HG03460 (cell line): ENCODE data around the gene CA7.
"Not testable (repeated sequence)": the region's sequence is repeated elsewhere in the genome, so short reads cannot be mapped to it uniquely, and the experiment has no call there.

ENCODE experiments used
- ATAC-seq: cut with Tn5 transposase; IDR thresholded peaks from one replicate; pipeline ENCODE4 v1.9.1; 2021; ENCODE audit not compliant: unreplicated experiment

Gene CA7

DNA sequence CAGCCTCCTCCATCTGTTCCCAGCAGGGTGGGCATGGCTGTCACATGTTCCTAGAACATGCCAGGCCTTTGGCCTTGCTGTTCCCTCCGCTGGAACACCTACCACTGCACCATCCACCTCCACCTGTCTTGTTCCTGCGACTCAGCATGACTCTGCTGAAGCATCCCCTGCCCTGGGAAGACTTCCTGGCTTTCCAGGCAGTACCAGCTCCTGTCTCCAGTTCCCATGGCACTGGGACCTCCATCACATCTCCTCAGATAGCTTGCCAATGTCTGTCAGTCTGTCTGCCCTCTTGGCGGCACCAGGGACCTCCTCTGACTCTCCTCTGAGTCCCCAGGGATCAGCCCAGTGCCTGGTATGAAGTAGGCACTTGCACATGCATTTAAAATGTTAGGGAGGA, 51.8 kb downstream of the CA7 start:
- no peak for ATAC-seq

DNA sequence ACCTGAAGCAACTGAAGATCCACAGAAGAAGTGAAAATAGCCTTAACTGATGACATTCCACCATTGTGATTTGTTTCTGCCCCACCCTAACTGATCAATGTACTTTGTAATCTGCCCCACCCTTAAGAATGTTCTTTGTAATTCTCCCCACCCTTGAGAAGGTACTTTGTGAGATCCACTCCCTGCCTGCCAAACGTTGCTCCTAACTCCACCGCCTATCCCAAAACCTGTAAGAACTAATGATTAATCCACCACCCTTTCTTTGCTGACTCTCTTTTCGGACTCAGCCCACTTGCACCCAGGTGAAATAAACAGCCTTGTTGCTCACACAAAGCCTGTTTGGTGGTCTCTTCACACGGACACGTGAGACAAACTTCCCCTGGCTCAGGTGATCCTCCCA, 52.5 kb downstream of the CA7 start:
- not testable (repeated sequence) for ATAC-seq

DNA sequence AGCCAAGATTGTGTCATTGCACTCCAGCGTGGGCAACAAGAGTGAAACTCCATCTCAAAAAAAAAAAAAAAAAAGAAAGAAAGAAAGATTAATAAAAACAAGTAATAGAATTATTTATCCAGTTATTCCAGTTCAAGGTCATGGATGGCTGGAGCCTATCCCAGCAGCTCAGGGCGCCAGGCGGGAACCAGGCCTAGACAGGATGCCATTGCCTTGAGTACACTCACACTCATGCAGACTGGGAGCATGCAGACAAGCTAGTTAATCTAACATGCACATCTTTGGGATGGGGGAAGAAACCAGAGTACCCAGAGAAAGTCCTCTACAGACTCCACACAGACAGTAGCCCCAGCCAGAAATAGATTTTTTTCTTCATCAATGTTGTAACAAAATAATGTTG, 54.0 kb downstream of the CA7 start:
- ATAC-seq = no peak

DNA sequence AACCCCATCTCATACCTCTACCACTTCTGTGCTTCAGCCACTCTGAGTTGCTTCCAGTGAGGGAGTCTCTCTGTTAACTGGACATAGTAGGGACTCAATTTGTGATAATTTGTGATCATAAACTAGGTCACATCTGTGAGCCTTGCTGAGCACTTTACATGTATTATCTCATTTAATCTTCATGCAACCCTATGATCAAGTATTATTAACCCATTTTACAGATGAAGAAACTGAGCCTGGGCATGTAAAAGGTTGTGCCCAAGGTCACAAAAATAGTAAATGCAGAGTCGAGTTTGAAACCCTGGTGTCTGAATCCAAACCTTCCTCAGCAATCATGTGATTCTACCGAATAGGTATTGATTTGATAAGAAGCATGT, 54.7 kb downstream of the CA7 start:
- ATAC-seq = no peak

DNA sequence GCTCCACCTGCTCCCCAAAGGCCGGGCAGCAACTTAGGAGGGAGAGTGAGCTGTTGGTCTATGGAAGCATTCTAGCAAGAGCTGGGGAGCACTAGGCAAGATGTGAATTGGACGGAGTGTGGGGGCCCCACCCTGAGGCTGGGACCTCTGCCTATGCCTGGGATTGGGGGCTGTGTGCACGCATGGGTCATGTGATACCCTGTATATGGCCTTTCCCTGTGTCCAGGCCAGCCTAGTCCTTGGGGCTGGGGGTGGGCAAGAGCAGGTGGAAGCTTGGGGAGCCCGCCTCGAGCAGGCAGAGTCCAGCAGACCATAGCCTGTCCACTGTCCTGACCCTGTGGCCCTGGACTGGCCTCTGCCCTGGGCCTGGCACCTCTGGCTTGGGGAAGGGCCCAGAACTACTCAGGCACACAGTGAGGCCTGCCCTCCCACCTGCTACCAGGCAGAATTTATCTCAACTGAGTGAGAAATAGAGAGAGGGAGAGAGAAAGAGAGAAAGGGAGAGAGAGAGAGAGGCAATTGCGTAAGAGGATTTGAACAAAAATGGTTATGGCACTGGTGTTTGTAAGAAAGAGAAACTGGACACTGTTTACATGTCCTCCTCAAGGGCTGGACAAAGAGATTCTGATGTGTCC, 55.2 kb downstream of the CA7 start:
- ATAC-seq = no peak

DNA sequence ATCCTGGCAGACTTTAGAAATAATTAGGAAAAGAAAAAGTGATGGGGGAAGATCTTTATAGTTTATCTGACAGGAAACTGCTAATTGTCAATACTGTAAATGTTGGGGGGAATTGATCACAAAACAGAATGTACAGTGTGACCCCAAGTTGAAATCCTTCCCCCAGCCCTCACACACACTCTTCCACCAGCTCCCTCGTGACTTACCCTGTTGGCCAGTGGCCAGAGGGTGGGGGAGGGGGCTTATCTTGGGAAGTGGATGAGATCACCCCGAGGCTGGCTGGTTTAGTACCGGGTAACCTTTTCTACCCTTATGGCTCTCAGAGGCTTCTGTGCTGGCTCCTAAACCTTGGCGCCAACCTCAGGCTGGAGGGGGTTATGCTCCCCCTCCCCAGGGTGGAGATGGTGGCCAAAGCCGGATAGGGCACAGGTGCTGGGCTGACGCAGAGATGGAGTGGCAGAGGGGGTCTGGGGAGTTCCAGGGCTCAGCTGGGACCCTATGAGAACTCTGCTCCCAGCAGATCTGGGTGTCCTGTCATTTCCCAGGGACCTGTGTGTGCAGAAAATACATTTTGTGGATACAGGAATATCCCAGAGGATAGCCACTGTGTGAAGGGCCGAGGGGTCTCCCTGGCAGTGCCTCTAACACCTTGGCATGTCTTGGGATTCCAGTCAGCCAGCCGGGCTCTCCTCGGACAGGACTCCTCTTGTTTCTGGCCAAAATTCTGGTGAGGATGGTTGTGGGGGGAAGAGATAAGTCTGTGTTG, 55.9 kb downstream of the CA7 start:
- no peak for ATAC-seq

DNA sequence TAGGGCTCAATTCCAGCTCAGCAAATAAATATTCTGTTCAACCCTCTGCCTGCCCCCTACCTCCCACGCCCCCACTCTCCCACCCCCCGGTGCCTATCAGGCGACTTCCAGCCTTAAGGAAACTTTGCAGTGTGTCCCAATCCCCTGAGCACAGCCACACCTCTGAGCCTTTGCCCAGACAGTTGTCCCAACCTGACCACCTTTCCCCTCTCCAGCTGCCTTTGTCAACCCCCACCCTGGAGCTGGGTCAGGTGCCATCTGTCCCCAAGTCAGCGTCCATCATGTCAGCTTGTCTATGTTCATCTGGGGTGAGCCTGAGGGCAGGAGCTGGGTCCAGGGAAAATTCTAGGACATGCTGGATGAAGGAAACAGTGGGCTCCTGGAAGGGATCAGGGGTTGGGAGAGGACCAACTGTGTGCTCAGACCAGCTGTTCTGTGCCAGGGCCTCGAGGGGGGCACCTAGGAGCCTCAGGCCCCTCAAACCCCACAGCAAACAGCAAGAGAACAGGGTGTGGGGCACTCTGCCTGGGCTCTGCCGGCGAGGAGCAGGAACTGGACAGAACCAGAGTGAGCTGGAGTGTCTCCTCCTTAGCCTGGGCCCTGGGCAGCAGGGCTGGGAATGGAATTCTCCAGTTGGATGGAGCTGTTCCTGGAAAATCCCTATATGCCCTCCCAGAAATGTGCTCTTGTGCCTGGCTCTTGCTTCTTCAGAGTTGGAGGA, 56.7 kb downstream of the CA7 start:
- ATAC-seq = no peak

DNA sequence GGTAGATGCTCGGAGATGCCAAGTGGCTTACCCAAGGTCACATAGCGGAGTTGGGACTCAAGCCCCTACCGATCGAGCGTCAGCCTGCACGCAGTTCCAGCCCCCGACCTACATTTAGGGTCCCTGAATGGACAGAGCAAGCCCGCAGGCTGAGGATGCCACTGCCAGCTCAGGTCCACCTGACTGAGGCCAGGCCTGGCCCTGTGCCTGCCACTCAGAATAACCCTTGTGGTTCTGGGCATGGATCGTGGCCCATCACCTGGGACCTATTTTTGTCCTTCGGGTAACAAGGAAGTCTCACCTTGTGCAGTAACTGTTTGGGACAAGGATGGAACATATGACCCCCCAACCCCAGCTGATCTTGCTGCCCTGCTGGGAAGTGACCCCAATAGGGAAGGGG, 57.4 kb downstream of the CA7 start:
- ATAC-seq = no peak

DNA sequence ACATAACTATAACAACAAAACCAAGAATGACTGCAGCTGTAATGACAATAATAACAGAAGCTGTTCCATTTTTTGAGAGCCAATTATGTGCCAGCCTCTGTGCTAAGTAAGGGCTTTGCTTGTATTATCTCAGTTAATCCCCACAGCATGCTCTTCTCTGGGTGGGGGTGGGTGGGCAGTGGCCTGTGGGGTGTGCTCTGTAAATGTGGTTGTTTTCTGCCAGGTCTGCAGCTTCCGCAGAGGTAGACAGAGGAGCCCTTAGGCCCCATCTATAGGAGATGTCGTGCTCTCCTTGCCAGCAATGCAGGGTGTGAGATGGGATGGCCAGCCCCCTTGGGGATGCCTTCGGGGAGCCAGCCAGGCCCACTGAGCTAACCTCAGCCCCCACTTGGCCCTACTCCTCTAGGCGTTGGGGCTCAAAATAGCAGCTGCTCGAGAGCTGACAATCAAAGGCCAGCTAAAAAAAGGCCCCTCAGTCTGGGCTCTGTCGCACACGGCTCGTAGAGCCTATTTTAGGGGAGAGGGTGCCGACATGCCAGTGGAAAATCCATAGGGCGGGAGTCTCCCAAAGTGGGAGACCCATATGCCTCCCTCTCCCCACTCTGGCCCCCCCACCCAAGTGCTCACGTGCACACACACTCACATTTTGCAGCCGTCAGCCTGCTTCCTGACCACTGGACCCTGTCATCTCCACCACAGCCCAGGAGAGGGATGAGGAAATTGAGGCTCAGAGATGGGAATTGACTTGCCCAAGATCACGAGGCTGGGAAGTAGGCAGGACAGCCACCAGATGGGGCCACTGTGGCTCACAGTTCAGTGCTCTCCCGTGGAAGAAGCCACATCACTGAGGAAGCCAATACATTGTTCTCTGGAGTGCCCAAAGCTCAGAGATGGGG, 58.7 kb downstream of the CA7 start:
- ATAC-seq = no peak
